ENCODE measurements around the gene TMEM119.
"Not testable (repeated sequence)": the region's sequence is repeated elsewhere in the genome, so short reads cannot be mapped to it uniquely, and the experiment has no call there.

DNA sequence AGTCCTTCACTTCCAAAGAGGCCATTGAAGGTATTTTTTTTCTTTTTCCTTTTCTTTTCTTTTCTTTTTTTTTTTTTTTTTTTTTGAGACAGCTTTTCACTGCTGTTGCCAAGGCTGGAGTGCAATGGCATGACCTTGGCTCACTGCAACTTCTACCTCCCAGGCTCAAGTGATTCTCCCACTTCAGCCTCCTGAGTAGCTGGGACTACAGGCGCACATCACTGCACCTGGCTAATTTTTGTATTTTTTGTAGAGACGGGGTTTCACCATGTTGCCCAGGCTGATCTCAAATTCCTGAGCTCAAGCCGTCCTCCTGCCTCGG is 21.0 kb upstream of the TMEM119 start:
- TF ChIP-seq, protein P1, sequence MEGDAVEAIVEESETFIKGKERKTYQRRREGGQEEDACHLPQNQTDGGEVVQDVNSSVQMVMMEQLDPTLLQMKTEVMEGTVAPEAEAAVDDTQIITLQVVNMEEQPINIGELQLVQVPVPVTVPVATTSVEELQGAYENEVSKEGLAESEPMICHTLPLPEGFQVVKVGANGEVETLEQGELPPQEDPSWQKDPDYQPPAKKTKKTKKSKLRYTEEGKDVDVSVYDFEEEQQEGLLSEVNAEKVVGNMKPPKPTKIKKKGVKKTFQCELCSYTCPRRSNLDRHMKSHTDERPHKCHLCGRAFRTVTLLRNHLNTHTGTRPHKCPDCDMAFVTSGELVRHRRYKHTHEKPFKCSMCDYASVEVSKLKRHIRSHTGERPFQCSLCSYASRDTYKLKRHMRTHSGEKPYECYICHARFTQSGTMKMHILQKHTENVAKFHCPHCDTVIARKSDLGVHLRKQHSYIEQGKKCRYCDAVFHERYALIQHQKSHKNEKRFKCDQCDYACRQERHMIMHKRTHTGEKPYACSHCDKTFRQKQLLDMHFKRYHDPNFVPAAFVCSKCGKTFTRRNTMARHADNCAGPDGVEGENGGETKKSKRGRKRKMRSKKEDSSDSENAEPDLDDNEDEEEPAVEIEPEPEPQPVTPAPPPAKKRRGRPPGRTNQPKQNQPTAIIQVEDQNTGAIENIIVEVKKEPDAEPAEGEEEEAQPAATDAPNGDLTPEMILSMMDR (IDR thresholded peaks at IDR 0.05; ENCODE audit: insufficient read depth, low read length) = not testable (repeated sequence)
- TF ChIP-seq SPI1 (IDR thresholded peaks at IDR 0.05; ENCODE audit: borderline replicate concordance, low read depth) = not testable (repeated sequence)
- TF ChIP-seq, protein P2, sequence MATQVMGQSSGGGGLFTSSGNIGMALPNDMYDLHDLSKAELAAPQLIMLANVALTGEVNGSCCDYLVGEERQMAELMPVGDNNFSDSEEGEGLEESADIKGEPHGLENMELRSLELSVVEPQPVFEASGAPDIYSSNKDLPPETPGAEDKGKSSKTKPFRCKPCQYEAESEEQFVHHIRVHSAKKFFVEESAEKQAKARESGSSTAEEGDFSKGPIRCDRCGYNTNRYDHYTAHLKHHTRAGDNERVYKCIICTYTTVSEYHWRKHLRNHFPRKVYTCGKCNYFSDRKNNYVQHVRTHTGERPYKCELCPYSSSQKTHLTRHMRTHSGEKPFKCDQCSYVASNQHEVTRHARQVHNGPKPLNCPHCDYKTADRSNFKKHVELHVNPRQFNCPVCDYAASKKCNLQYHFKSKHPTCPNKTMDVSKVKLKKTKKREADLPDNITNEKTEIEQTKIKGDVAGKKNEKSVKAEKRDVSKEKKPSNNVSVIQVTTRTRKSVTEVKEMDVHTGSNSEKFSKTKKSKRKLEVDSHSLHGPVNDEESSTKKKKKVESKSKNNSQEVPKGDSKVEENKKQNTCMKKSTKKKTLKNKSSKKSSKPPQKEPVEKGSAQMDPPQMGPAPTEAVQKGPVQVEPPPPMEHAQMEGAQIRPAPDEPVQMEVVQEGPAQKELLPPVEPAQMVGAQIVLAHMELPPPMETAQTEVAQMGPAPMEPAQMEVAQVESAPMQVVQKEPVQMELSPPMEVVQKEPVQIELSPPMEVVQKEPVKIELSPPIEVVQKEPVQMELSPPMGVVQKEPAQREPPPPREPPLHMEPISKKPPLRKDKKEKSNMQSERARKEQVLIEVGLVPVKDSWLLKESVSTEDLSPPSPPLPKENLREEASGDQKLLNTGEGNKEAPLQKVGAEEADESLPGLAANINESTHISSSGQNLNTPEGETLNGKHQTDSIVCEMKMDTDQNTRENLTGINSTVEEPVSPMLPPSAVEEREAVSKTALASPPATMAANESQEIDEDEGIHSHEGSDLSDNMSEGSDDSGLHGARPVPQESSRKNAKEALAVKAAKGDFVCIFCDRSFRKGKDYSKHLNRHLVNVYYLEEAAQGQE (IDR thresholded peaks at IDR 0.05; ENCODE audit: insufficient replicate concordance, low read depth) = not testable (repeated sequence)
